Gastrocnemius medialis (tissue), 4 donors: ENCODE measurements around the gene IFNGR2.
"Not testable (repeated sequence)": the region's sequence is repeated elsewhere in the genome, so short reads cannot be mapped to it uniquely, and the experiment has no call there.

Experiments
- POLR2A ChIP-seq, 2 donors: fragments of 450-650 bp; IDR thresholded peaks; one replicate each; pipeline ENCODE4 v1.6.1; 2017; ENCODE audit warnings: antibody characterized with exemption in 2 of 2, mild to moderate bottlenecking in 2 of 2, moderate library complexity in 2 of 2
- TF ChIP-seq, protein P1 (sequence below), 5 experiments: fragments of 450-650 bp in 3 of 5; fragments of 200-600 bp in 2 of 5; sonication (generic) in 2 of 5; IDR thresholded peaks in 4 of 5; conservative IDR thresholded peaks in 1 of 5; 1 replicate in 4 of 5; 2 replicates in 1 of 5; pipeline ENCODE4 v1.5.1; 2016 to 2019; ENCODE audit warnings: antibody characterized with exemption in 5 of 5, mild to moderate bottlenecking in 3 of 5, moderate library complexity in 3 of 5

DNA sequence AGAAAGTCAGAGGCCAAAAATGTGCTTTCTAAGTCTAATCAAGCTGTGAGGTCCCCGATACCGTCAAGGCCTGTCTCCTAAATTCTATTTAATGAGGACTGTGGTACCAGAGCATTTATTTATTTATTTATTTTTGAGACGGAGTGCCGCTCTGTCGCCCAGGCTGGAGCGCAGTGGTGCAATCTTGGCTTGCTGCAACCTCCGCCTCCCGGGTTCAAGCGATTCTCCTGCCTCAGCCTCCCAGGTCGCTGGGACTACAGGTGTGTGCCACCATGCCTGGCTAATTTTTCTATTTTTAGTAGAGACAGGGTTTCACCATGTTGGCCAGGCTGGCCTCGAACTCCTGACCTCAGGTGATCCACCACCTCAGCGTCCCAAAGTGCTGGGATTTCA is 9.2 kb downstream of the IFNGR2 start:
- TF ChIP-seq, protein P1, sequence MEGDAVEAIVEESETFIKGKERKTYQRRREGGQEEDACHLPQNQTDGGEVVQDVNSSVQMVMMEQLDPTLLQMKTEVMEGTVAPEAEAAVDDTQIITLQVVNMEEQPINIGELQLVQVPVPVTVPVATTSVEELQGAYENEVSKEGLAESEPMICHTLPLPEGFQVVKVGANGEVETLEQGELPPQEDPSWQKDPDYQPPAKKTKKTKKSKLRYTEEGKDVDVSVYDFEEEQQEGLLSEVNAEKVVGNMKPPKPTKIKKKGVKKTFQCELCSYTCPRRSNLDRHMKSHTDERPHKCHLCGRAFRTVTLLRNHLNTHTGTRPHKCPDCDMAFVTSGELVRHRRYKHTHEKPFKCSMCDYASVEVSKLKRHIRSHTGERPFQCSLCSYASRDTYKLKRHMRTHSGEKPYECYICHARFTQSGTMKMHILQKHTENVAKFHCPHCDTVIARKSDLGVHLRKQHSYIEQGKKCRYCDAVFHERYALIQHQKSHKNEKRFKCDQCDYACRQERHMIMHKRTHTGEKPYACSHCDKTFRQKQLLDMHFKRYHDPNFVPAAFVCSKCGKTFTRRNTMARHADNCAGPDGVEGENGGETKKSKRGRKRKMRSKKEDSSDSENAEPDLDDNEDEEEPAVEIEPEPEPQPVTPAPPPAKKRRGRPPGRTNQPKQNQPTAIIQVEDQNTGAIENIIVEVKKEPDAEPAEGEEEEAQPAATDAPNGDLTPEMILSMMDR (IDR thresholded peaks at IDR 0.05 in 4 of 5, conservative IDR thresholded peaks at IDR 0.05 in 1 of 5), result not testable (repeated sequence)
- not testable (repeated sequence) for TF ChIP-seq POLR2A (IDR thresholded peaks at IDR 0.05)
